ENCODE results near the gene IGF2R.

DNA sequence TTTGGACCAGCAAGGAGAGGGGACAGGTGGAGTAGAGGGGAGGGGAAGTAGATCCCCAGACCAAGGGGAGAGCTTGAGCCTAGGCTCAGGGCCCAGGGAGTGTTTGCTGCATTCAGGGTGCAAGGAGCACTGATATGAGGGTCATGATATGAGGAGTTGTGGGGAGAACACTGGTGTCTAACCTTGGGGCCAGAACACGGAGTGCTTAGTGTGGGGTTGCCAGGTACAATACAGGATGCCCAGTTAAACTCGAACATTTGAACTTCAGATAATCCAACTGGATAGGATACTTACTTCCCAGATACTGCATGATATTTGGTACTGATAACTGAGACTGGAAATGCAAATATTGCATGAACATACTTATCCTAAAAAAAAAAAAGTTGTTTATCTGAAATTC lies 155.1 kb downstream of the IGF2R start:
- TF ChIP-seq, protein P1, sequence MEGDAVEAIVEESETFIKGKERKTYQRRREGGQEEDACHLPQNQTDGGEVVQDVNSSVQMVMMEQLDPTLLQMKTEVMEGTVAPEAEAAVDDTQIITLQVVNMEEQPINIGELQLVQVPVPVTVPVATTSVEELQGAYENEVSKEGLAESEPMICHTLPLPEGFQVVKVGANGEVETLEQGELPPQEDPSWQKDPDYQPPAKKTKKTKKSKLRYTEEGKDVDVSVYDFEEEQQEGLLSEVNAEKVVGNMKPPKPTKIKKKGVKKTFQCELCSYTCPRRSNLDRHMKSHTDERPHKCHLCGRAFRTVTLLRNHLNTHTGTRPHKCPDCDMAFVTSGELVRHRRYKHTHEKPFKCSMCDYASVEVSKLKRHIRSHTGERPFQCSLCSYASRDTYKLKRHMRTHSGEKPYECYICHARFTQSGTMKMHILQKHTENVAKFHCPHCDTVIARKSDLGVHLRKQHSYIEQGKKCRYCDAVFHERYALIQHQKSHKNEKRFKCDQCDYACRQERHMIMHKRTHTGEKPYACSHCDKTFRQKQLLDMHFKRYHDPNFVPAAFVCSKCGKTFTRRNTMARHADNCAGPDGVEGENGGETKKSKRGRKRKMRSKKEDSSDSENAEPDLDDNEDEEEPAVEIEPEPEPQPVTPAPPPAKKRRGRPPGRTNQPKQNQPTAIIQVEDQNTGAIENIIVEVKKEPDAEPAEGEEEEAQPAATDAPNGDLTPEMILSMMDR (conservative IDR thresholded peaks at IDR 0.05; ENCODE audit: low read depth, low read length): no peak
- TF ChIP-seq EZH2 (IDR thresholded peaks at IDR 0.05; ENCODE audit: low read length, unreplicated experiment): no peak
